ENCODE results near the gene APOF.
"Not testable (repeated sequence)": the region's sequence is repeated elsewhere in the genome, so short reads cannot be mapped to it uniquely, and the experiment has no call there.

DNA sequence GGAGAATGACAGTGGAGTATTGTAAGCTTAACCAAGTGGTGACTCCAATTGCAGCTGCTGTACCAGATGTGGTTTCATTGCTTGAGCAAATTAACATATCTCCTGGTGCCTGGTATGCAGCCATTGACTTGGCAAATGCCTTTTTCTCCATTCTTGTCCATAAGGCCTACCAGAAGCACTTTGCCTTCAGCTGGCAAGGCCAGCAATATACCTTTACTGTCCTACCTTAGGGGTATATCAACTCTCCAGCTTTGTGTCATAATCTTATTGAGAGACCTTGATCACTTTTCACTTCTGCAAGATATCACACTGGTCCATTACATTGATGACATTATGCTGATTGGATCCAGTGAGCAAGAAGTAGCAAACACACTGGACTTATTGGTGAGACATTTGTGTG is 39.0 kb upstream of the APOF start:
- TF ChIP-seq, protein P1, sequence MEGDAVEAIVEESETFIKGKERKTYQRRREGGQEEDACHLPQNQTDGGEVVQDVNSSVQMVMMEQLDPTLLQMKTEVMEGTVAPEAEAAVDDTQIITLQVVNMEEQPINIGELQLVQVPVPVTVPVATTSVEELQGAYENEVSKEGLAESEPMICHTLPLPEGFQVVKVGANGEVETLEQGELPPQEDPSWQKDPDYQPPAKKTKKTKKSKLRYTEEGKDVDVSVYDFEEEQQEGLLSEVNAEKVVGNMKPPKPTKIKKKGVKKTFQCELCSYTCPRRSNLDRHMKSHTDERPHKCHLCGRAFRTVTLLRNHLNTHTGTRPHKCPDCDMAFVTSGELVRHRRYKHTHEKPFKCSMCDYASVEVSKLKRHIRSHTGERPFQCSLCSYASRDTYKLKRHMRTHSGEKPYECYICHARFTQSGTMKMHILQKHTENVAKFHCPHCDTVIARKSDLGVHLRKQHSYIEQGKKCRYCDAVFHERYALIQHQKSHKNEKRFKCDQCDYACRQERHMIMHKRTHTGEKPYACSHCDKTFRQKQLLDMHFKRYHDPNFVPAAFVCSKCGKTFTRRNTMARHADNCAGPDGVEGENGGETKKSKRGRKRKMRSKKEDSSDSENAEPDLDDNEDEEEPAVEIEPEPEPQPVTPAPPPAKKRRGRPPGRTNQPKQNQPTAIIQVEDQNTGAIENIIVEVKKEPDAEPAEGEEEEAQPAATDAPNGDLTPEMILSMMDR (IDR thresholded peaks at IDR 0.05 in 2 of 3, conservative IDR thresholded peaks at IDR 0.05 in 1 of 3; ENCODE audit: borderline replicate concordance in 1 of 3, insufficient read depth in 1 of 3, low read depth in 2 of 3, low read length in 2 of 3), result not testable (repeated sequence)
- not testable (repeated sequence) for TF ChIP-seq YY1 (IDR thresholded peaks at IDR 0.05; ENCODE audit: extremely low read depth, insufficient replicate concordance, low read depth, low read length); EZH2 (IDR thresholded peaks at IDR 0.05); POLR2AphosphoS5 (IDR thresholded peaks at IDR 0.05; ENCODE audit: low read depth, low read length); ATF3 (IDR thresholded peaks at IDR 0.05); EZH2phosphoT487 (IDR thresholded peaks at IDR 0.05; ENCODE audit: borderline replicate concordance); RAD21 (IDR thresholded peaks at IDR 0.05; ENCODE audit: low read depth); ELF1 (IDR thresholded peaks at IDR 0.05; ENCODE audit: borderline replicate concordance, low read depth)
- TF ChIP-seq, protein P2, sequence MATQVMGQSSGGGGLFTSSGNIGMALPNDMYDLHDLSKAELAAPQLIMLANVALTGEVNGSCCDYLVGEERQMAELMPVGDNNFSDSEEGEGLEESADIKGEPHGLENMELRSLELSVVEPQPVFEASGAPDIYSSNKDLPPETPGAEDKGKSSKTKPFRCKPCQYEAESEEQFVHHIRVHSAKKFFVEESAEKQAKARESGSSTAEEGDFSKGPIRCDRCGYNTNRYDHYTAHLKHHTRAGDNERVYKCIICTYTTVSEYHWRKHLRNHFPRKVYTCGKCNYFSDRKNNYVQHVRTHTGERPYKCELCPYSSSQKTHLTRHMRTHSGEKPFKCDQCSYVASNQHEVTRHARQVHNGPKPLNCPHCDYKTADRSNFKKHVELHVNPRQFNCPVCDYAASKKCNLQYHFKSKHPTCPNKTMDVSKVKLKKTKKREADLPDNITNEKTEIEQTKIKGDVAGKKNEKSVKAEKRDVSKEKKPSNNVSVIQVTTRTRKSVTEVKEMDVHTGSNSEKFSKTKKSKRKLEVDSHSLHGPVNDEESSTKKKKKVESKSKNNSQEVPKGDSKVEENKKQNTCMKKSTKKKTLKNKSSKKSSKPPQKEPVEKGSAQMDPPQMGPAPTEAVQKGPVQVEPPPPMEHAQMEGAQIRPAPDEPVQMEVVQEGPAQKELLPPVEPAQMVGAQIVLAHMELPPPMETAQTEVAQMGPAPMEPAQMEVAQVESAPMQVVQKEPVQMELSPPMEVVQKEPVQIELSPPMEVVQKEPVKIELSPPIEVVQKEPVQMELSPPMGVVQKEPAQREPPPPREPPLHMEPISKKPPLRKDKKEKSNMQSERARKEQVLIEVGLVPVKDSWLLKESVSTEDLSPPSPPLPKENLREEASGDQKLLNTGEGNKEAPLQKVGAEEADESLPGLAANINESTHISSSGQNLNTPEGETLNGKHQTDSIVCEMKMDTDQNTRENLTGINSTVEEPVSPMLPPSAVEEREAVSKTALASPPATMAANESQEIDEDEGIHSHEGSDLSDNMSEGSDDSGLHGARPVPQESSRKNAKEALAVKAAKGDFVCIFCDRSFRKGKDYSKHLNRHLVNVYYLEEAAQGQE (IDR thresholded peaks at IDR 0.05; ENCODE audit: low read depth), result not testable (repeated sequence)
- TF ChIP-seq, protein P3, sequence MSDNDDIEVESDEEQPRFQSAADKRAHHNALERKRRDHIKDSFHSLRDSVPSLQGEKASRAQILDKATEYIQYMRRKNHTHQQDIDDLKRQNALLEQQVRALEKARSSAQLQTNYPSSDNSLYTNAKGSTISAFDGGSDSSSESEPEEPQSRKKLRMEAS (IDR thresholded peaks at IDR 0.05), result not testable (repeated sequence)
- TF ChIP-seq, protein P4, sequence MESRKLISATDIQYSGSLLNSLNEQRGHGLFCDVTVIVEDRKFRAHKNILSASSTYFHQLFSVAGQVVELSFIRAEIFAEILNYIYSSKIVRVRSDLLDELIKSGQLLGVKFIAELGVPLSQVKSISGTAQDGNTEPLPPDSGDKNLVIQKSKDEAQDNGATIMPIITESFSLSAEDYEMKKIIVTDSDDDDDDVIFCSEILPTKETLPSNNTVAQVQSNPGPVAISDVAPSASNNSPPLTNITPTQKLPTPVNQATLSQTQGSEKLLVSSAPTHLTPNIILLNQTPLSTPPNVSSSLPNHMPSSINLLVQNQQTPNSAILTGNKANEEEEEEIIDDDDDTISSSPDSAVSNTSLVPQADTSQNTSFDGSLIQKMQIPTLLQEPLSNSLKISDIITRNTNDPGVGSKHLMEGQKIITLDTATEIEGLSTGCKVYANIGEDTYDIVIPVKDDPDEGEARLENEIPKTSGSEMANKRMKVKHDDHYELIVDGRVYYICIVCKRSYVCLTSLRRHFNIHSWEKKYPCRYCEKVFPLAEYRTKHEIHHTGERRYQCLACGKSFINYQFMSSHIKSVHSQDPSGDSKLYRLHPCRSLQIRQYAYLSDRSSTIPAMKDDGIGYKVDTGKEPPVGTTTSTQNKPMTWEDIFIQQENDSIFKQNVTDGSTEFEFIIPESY (IDR thresholded peaks at IDR 0.05; ENCODE audit: extremely low read depth, insufficient replicate concordance, low read length), result not testable (repeated sequence)
